HepG2 (cell line): ENCODE measurements around the gene PDGFRB. TPM values are rescaled to one million over a fixed set of nuclear protein-coding genes. Genes with fewer than 3 reads are reported as not detected.

Source experiments
- ARID2 ChIP-seq: sonication (generic); formaldehyde crosslinking; IDR thresholded peaks from 2 replicates; pipeline ENCODE4 v1.8.1; 2022; ENCODE audit warnings: mild to moderate bottlenecking, missing genetic modification reagents, borderline replicate concordance
- ELF3 ChIP-seq: IDR thresholded peaks from 2 replicates; pipeline ENCODE4 v1.6.1; 2016; ENCODE audit warnings: missing genetic modification reagents, missing compliant biosample characterization
- FOXJ3 ChIP-seq: sonication (generic); formaldehyde crosslinking; IDR thresholded peaks from 2 replicates; pipeline ENCODE4 v1.4.0; 2020; ENCODE audit warnings: missing genetic modification reagents, mild to moderate bottlenecking, borderline replicate concordance
- FOXK1 ChIP-seq: sonication (generic); formaldehyde crosslinking; IDR thresholded peaks from 2 replicates; pipeline ENCODE4 v1.4.0; 2020; ENCODE audit warnings: low read depth, missing genetic modification reagents, borderline replicate concordance
- GLI4 ChIP-seq: sonication (generic); formaldehyde crosslinking; IDR thresholded peaks from 2 replicates; pipeline ENCODE4 v1.5.1; 2020; ENCODE audit warnings: missing genetic modification reagents, mild to moderate bottlenecking, moderate library complexity, borderline replicate concordance
- HNRNPLL ChIP-seq: fragments of 200-400 bp; formaldehyde crosslinking; IDR thresholded peaks from 2 replicates; pipeline ENCODE4 v1.6.1; 2017; ENCODE audit warnings: mild to moderate bottlenecking, low read depth, low read length; ENCODE audit not compliant: poor library complexity, severe bottlenecking
- PCBP1 ChIP-seq: fragments of 200-400 bp; formaldehyde crosslinking; IDR thresholded peaks from 2 replicates; pipeline ENCODE4 v1.6.1; 2017; ENCODE audit warnings: mild to moderate bottlenecking, low read depth, low read length, borderline replicate concordance
- SRY ChIP-seq: sonication (generic); formaldehyde crosslinking; IDR thresholded peaks from 2 replicates; pipeline ENCODE4 v1.8.0; 2022; ENCODE audit warnings: mild to moderate bottlenecking, missing genetic modification reagents
- TBX3 ChIP-seq: fragments of 450-650 bp; IDR thresholded peaks from 2 replicates; pipeline ENCODE4 v1.6.1; 2017; ENCODE audit warnings: antibody characterized with exemption, mild to moderate bottlenecking, inconsistent platforms, borderline replicate concordance
- ZNF143 ChIP-seq: sonication (generic); formaldehyde crosslinking; IDR thresholded peaks from 2 replicates; pipeline ENCODE4 v1.4.0; 2020; ENCODE audit warnings: missing genetic modification reagents
- ZNF264 ChIP-seq: sonication (generic); formaldehyde crosslinking; IDR thresholded peaks from 2 replicates; pipeline ENCODE4 v1.4.0; 2020; ENCODE audit warnings: missing genetic modification reagents
- ZNF552 ChIP-seq: sonication (generic); formaldehyde crosslinking; IDR thresholded peaks from 2 replicates; pipeline ENCODE4 v1.9.0; 2022; ENCODE audit warnings: missing genetic modification reagents, mild to moderate bottlenecking, borderline replicate concordance
- polyA plus RNA-seq, 8 experiments: library from polyadenylated mRNA; depleted of rRNA in 3 of 8; stranded (reverse) in 7 of 8; unstranded in 1 of 8; fragments of >200 nt; fragmentation: Illumina TruSeq in 4 of 8; extraction: Trizol in 4 of 8; gene quantifications; 2 replicates each; pipeline versions ENCODE4 v1.2.1 to v1.2.3, GENCODE V29; 2011 to 2016; ENCODE audit warnings: low read depth in 4 of 8, missing spikeins in 1 of 8, mixed read lengths in 1 of 8; ENCODE audit not compliant: insufficient read depth in 1 of 8
- total RNA-seq, 5 experiments: library from RNA; depleted of rRNA; stranded (reverse); fragments of >200 nt; fragmentation: Illumina TruSeq; extraction: Trizol; gene quantifications; 2 replicates each; pipeline ENCODE4 v1.2.3, GENCODE V29; 2016; ENCODE audit warnings: low read depth in 1 of 5
- TF ChIP-seq, protein P1 (sequence below), 2 experiments: sonication (generic) in 1 of 2; formaldehyde crosslinking in 1 of 2; IDR thresholded peaks; 2 replicates each; pipeline versions ENCODE4 v1.4.0 to v1.6.1; 2016 to 2020; ENCODE audit warnings: borderline replicate concordance in 1 of 2, low read depth in 1 of 2, mild to moderate bottlenecking in 1 of 2, missing genetic modification reagents in 1 of 2
- TF ChIP-seq, protein P2 (sequence below): sonication (generic); formaldehyde crosslinking; IDR thresholded peaks from 2 replicates; pipeline ENCODE4 v1.4.0; 2020; ENCODE audit warnings: missing genetic modification reagents, mild to moderate bottlenecking, borderline replicate concordance
- TF ChIP-seq, protein P3 (sequence below): sonication (generic); formaldehyde crosslinking; IDR thresholded peaks from 2 replicates; pipeline ENCODE4 v1.4.0; 2020; ENCODE audit warnings: missing genetic modification reagents
- TF ChIP-seq, protein P4 (sequence below): sonication (generic); formaldehyde crosslinking; IDR thresholded peaks from 2 replicates; pipeline ENCODE4 v1.5.0; 2020; ENCODE audit warnings: missing genetic modification reagents

Gene PDGFRB
- total and polyA plus RNA-seq, 2 of the 13 experiments (the other 11 are each of a cell fraction or from before 2014, with no cell fraction given): 4.0 to 21.0 TPM

DNA sequence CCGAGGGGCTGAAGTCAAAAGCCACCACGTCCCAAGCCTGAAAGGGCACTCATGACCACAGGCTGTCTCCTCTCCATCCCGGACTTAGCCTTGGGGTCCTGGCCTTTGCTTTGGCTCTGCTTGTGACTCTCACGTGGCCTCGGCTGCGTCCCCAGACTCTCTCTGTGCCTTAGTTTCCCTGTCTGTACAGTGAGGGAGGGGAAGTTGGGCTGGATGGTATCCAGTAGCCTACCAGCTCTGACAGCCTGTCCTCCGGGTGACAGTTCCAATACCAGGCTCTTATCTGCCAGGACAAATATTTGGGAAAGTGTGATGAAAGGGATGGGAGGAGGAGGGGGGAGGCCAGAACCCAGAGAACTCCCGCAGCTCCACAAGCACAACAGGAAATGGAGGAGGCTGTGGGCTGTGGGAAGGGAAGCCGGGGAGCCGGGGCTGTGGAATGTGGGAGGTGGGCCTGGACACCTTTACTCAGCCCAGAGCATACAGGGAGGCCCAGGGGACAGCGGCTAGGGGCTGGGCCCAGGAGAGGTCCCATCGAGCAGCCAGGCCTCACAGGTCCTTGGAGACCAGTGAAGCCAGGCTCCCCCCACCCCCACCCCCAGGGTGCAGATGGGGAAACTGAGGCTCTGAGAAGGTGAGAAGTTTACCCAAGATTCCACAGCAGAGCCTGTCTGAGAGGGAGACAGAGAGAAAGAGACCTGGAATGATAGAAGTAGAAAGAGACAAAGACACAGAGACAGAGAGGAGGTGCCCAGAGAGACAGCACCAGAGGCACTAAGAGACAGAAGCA, 18.3 kb downstream of the PDGFRB start (continued):
- TF ChIP-seq, protein P1, sequence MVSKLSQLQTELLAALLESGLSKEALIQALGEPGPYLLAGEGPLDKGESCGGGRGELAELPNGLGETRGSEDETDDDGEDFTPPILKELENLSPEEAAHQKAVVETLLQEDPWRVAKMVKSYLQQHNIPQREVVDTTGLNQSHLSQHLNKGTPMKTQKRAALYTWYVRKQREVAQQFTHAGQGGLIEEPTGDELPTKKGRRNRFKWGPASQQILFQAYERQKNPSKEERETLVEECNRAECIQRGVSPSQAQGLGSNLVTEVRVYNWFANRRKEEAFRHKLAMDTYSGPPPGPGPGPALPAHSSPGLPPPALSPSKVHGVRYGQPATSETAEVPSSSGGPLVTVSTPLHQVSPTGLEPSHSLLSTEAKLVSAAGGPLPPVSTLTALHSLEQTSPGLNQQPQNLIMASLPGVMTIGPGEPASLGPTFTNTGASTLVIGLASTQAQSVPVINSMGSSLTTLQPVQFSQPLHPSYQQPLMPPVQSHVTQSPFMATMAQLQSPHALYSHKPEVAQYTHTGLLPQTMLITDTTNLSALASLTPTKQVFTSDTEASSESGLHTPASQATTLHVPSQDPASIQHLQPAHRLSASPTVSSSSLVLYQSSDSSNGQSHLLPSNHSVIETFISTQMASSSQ (IDR thresholded peaks at IDR 0.05; ENCODE audit: low read depth): peak; percentile 57
- TF ChIP-seq, protein P1 (CRISPR knock-in tag; IDR thresholded peaks at IDR 0.05; ENCODE audit: borderline replicate concordance): peak; percentile 88; the same call in 1 of the 2 replicates
- TF ChIP-seq ZNF552: 0 out of 2 replicates have a peak, but pooled peaks have one; percentile 27
- TF ChIP-seq ELF3: peak; percentile 97
- TF ChIP-seq TBX3: peak; percentile 85; the same call in 1 of the 2 replicates
- peak; percentile 24 for TF ChIP-seq HNRNPLL
- TF ChIP-seq, protein P2, sequence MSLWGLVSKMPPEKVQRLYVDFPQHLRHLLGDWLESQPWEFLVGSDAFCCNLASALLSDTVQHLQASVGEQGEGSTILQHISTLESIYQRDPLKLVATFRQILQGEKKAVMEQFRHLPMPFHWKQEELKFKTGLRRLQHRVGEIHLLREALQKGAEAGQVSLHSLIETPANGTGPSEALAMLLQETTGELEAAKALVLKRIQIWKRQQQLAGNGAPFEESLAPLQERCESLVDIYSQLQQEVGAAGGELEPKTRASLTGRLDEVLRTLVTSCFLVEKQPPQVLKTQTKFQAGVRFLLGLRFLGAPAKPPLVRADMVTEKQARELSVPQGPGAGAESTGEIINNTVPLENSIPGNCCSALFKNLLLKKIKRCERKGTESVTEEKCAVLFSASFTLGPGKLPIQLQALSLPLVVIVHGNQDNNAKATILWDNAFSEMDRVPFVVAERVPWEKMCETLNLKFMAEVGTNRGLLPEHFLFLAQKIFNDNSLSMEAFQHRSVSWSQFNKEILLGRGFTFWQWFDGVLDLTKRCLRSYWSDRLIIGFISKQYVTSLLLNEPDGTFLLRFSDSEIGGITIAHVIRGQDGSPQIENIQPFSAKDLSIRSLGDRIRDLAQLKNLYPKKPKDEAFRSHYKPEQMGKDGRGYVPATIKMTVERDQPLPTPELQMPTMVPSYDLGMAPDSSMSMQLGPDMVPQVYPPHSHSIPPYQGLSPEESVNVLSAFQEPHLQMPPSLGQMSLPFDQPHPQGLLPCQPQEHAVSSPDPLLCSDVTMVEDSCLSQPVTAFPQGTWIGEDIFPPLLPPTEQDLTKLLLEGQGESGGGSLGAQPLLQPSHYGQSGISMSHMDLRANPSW (CRISPR knock-in tag): 0 out of 2 replicates have a peak, but pooled peaks have one; percentile 21
- no peak; the same call in 1 of the 2 replicates for TF ChIP-seq ARID2 (CRISPR knock-in tag)
- TF ChIP-seq, protein P3, sequence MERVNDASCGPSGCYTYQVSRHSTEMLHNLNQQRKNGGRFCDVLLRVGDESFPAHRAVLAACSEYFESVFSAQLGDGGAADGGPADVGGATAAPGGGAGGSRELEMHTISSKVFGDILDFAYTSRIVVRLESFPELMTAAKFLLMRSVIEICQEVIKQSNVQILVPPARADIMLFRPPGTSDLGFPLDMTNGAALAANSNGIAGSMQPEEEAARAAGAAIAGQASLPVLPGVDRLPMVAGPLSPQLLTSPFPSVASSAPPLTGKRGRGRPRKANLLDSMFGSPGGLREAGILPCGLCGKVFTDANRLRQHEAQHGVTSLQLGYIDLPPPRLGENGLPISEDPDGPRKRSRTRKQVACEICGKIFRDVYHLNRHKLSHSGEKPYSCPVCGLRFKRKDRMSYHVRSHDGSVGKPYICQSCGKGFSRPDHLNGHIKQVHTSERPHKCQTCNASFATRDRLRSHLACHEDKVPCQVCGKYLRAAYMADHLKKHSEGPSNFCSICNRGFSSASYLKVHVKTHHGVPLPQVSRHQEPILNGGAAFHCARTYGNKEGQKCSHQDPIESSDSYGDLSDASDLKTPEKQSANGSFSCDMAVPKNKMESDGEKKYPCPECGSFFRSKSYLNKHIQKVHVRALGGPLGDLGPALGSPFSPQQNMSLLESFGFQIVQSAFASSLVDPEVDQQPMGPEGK (CRISPR knock-in tag): peak; percentile 98
- peak; percentile 80; the same call in 1 of the 2 replicates for TF ChIP-seq ZNF264 (CRISPR knock-in tag)
- TF ChIP-seq FOXK1 (CRISPR knock-in tag): peak; percentile 77; the same call in 1 of the 2 replicates
- 0 out of 2 replicates have a peak, but pooled peaks have one; percentile 25 for TF ChIP-seq ZNF143
- TF ChIP-seq FOXJ3 (CRISPR knock-in tag): peak; percentile 63; the same call in 1 of the 2 replicates
- no peak for TF ChIP-seq GLI4 (CRISPR knock-in tag)
- TF ChIP-seq SRY (CRISPR knock-in tag): peak; percentile 13; the same call in 1 of the 2 replicates
- TF ChIP-seq, protein P4, sequence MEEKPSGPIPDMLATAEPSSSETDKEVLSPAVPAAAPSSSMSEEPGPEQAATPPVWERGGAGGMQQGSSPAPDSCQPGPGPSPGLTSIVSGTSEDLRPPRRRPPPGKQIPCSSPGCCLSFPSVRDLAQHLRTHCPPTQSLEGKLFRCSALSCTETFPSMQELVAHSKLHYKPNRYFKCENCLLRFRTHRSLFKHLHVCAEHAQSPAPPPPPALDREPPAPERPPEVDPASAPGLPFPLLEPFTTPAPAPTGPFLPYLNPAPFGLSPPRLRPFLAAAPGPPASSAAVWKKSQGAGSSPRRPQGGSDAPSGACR (CRISPR knock-in tag): 0 out of 2 replicates have a peak, but pooled peaks have one; percentile 83
- TF ChIP-seq PCBP1: peak; percentile 85; the same call in 1 of the 2 replicates
